SU-DHL-6 (cell line): ENCODE data around the gene SLC44A4.

ENCODE experiments used
- CTCF ChIP-seq: fragments of 200-600 bp; sonication (generic); IDR thresholded peaks from one replicate; pipeline ENCODE4 v1.5.1; 2017; ENCODE audit warnings: antibody characterized with exemption, mild to moderate bottlenecking, low read length, moderate library complexity; ENCODE audit not compliant: insufficient read depth, poor library complexity, severe bottlenecking
- EZH2phosphoT487 ChIP-seq: fragments of 200-600 bp; sonication (generic), shearing (Covaris generic); conservative IDR thresholded peaks from 2 replicates; pipeline ENCODE4 v1.6.1; 2018; ENCODE audit warnings: mild to moderate bottlenecking, antibody characterized with exemption, low read length, moderate library complexity, mixed read lengths

DNA sequence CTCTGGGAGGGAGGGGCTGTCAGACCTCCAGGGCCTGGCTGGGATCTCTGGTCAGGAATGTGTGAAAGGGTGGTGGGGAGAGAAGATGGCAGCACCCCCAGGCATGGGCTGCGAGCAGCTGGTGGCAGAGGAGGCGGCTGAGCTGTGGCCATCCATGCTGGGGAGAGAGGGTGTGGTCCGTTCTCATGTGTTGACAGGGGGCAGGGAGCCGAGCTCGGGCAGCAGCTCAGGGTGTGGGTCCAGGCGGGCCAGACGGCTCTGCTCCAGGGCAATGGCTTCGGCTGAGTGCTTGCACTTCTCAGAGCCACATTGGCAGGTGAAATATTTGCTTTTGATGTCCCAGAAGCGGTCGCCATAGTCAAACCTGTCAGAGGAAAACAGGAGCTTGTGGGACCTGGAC is 1.1 kb upstream of the SLC44A4 start:
- TF ChIP-seq CTCF (no peak), EZH2phosphoT487 (no peak)
